LNCAP (cell line): ENCODE results near the gene CTDSPL.

Experiments
- CTCF ChIP-seq: fragments of 450-650 bp; IDR thresholded peaks from 2 replicates; pipeline ENCODE4 v1.5.1; 2017; ENCODE audit warnings: mild to moderate bottlenecking

The CTDSPL gene

GRCh38 chr3:38007754-38008090 is 146.0 kb downstream of the CTDSPL start:
- no peak for TF ChIP-seq CTCF

- TF ChIP-seq CTCF: no peak
Measured at GRCh38 chr3:38008191-38008701, 146.6 kb downstream of the CTDSPL start.

- TF ChIP-seq CTCF: no peak
Measured at GRCh38 chr3:38008971-38009580, 147.4 kb downstream of the CTDSPL start.

- no peak for TF ChIP-seq CTCF
Measured at GRCh38 chr3:38009807-38010591, 148.3 kb downstream of the CTDSPL start.

GRCh38 chr3:38011111-38011510 is 149.4 kb downstream of the CTDSPL start:
- no peak for TF ChIP-seq CTCF

GRCh38 chr3:38015485-38015884 is 153.8 kb downstream of the CTDSPL start:
- TF ChIP-seq CTCF: no peak

GRCh38 chr3:38015984-38016383 is 154.3 kb downstream of the CTDSPL start:
- no peak for TF ChIP-seq CTCF
